ENCODE data around the gene MT1F.
"Not testable (repeated sequence)": the region's sequence is repeated elsewhere in the genome, so short reads cannot be mapped to it uniquely, and the experiment has no call there.

Gene MT1F

DNA sequence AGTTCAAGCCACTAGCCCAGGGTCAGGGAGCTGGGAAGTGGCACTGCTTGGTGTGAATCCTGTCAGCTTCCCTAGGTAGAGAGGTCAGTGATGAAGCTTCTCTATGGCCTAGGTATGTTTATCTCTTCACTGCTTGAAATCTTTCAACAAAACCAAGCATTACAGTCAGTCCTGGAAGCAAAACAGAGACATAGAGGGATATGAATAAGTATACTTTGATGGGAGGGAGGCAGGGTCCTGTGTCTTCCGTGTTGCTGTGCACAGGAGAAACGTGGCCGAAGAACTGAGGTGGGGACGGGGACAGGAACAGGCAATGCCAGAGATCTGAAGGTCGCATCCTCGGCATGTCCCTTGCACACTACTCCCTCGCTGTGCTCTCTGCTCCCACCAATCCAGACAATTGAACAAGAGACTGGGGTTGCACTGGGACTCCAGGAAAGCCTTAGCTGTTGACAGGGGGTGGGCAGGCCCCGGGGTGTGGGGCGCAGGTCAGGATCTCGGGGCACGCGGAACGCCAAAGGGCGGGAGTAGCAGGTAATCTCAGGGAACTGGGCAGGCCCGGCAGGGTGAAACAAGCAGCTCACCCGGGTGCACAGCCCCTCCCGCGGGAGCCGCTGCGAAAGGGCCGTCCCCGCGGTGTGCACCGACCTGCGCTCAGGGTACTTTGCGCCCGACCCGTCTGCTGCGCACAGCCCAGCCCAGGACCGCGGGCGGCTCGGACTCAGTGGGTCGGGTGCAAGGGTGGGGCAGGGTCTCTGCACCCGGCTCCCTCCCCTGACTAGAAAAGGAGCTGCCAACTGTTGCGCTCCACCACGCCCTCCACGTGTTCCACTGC lies 11.5 kb downstream of the MT1F start, which contains the start of gene MT1H:
Gene MT1H, plus strand, starts transcription at position 810 of the 835 bp plus-strand sequence. CDS start 71 bp downstream, outside the sequence.
- no peaks in the 10 kb centered on the region for H3K4me1 ChIP-seq (ENCODE audit: low read length)
- no peak within 1 kb of the TSS for H2AFZ ChIP-seq (ENCODE audit: low read depth, low read length)
- no peak within 1 kb of the TSS for H3K27ac ChIP-seq (ENCODE audit: low read length)
- peaks cover 35% of the 10 kb centered on the region for H3K27me3 ChIP-seq (ENCODE audit: low read depth, low read length)
- H3K4me3 ChIP-seq (ENCODE audit: low read length) = no peak within 1 kb of the TSS
- no peak for TF ChIP-seq EZH2phosphoT487 (IDR thresholded peaks at IDR 0.05; ENCODE audit: low read depth)
- TF ChIP-seq, protein P1, sequence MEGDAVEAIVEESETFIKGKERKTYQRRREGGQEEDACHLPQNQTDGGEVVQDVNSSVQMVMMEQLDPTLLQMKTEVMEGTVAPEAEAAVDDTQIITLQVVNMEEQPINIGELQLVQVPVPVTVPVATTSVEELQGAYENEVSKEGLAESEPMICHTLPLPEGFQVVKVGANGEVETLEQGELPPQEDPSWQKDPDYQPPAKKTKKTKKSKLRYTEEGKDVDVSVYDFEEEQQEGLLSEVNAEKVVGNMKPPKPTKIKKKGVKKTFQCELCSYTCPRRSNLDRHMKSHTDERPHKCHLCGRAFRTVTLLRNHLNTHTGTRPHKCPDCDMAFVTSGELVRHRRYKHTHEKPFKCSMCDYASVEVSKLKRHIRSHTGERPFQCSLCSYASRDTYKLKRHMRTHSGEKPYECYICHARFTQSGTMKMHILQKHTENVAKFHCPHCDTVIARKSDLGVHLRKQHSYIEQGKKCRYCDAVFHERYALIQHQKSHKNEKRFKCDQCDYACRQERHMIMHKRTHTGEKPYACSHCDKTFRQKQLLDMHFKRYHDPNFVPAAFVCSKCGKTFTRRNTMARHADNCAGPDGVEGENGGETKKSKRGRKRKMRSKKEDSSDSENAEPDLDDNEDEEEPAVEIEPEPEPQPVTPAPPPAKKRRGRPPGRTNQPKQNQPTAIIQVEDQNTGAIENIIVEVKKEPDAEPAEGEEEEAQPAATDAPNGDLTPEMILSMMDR (IDR thresholded peaks at IDR 0.05; ENCODE audit: low read depth, low read length) = no peak
- H3K79me2 ChIP-seq (ENCODE audit: low read length) = no peaks in the 10 kb centered on the region
- no peaks in the 10 kb centered on the region for H3K9me3 ChIP-seq (ENCODE audit: insufficient read depth, low read length)
- H4K20me1 ChIP-seq (ENCODE audit: insufficient read depth, low read length) = no peaks in the 10 kb centered on the region
- no peak within 1 kb of the TSS for H3K4me2 ChIP-seq (ENCODE audit: low read length)
- H3K36me3 ChIP-seq (replicated peaks; ENCODE audit: low read depth, low read length) = no peaks in the 10 kb centered on the region
- no peak within 1 kb of the TSS for H3K9ac ChIP-seq (ENCODE audit: low read length)

DNA sequence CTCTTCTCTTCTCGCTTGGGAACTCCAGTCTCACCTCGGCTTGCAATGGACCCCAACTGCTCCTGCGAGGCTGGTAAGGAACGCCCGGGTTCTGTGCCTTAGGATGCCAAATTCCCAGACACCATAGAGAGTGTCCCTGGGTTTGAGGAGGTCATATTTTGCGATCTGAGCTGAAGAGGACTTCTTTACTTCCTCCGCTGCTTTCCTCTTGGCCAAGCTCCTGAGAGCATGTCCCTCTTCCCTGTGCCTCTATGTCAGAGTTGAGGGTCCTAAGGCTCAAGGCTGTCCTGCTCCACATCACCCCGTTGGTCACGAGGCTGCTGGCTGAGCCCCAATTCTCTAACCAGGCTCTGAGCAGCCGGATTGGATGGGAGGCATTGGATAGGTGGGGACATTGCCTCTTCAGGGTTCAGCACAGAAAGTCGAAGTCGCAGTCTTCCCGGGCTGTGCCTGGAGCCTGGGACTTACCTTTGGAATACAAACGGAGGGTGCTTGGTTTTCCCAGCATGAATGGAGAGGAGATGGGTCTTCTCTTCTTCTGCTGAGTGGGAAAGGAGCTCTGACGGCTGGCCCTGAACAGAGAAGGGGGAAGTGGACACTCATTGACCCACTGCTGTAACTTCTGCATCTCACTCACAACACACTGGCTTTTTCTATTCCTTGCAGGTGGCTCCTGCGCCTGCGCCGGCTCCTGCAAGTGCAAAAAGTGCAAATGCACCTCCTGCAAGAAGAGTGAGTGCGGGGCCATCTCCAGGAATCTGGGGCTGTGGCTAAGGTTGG lies 12.3 kb downstream of the MT1F start:
- Histone ChIP-seq H3K9me3 (ENCODE audit: insufficient read depth, low read length) (no peaks in the 10 kb centered on the region), H3K4me2 (ENCODE audit: low read length) (no peak overlapping the region), H3K4me3 (ENCODE audit: low read length) (no peak overlapping the region), H3K9ac (ENCODE audit: low read length) (no peak overlapping the region), H2AFZ (ENCODE audit: low read depth, low read length) (no peak overlapping the region), H4K20me1 (ENCODE audit: insufficient read depth, low read length) (no peaks in the 10 kb centered on the region), H3K36me3 (replicated peaks; ENCODE audit: low read depth, low read length) (no peaks in the 10 kb centered on the region), H3K79me2 (ENCODE audit: low read length) (no peaks in the 10 kb centered on the region), H3K4me1 (ENCODE audit: low read length) (no peaks in the 10 kb centered on the region), H3K27me3 (ENCODE audit: low read depth, low read length) (peaks cover 29% of the 10 kb centered on the region), H3K27ac (ENCODE audit: low read length) (no peak overlapping the region)
- no peak for TF ChIP-seq EZH2phosphoT487 (IDR thresholded peaks at IDR 0.05; ENCODE audit: low read depth)
- TF ChIP-seq, protein P1 (IDR thresholded peaks at IDR 0.05; ENCODE audit: low read depth, low read length) = no peak

DNA sequence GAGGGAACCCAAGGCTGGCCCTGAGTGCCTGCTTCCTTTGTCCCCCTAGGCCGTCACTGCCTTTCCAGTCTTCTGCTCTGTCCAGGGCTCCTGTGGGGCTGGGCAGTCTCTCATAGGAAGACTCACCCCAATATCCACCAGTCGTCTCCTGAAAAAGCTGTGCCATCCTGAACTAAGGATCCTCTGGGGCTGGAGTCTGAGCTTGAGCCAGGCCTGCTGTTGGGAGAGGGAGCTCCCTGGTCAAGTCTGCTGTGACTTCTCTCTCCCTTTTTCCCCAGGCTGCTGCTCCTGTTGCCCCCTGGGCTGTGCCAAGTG lies 12.8 kb downstream of the MT1F start:
- TF ChIP-seq, protein P1 (IDR thresholded peaks at IDR 0.05; ENCODE audit: low read depth, low read length) = no peak
- no peak for TF ChIP-seq EZH2phosphoT487 (IDR thresholded peaks at IDR 0.05; ENCODE audit: low read depth)
- H3K4me1 ChIP-seq (ENCODE audit: low read length) = no peaks in the 10 kb centered on the region
- H3K79me2 ChIP-seq (ENCODE audit: low read length) = no peaks in the 10 kb centered on the region
- H4K20me1 ChIP-seq (ENCODE audit: insufficient read depth, low read length) = no peaks in the 10 kb centered on the region
- H2AFZ ChIP-seq (ENCODE audit: low read depth, low read length) = no peak overlapping the region
- no peak overlapping the region for H3K27ac ChIP-seq (ENCODE audit: low read length)
- H3K4me3 ChIP-seq (ENCODE audit: low read length) = no peak overlapping the region
- peaks cover 32% of the 10 kb centered on the region for H3K27me3 ChIP-seq (ENCODE audit: low read depth, low read length)
- H3K9me3 ChIP-seq (ENCODE audit: insufficient read depth, low read length) = no peaks in the 10 kb centered on the region
- no peak overlapping the region for H3K9ac ChIP-seq (ENCODE audit: low read length)
- no peak overlapping the region for H3K4me2 ChIP-seq (ENCODE audit: low read length)
- H3K36me3 ChIP-seq (replicated peaks; ENCODE audit: low read depth, low read length) = no peaks in the 10 kb centered on the region

DNA sequence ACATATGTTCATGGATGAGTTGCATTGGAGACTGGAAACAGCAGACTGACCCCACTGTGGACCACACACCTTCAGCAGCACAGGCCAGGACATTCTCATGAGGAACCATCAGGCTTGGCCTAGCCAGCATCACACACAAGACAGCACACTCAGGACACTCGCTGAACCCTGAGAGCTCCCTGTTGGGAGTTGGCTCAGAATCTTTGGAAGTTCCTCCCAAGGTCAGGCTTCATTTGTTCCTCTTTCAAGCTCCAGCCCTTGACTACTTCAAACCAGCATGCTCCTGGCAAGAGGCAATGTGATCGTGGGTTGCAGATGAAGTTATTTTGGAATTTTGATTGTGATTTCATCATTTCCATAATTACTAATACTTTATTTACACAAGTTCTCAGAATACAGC lies 13.9 kb downstream of the MT1F start:
- H3K4me3 ChIP-seq (ENCODE audit: low read length); H3K79me2 ChIP-seq (ENCODE audit: low read length); H3K27ac ChIP-seq (ENCODE audit: low read length); H3K4me1 ChIP-seq (ENCODE audit: low read length); H4K20me1 ChIP-seq (ENCODE audit: insufficient read depth, low read length); H3K9ac ChIP-seq (ENCODE audit: low read length); H3K36me3 ChIP-seq (replicated peaks; ENCODE audit: low read depth, low read length); H3K4me2 ChIP-seq (ENCODE audit: low read length); H2AFZ ChIP-seq (ENCODE audit: low read depth, low read length); H3K9me3 ChIP-seq (ENCODE audit: insufficient read depth, low read length): not testable (repeated sequence)
- H3K27me3 ChIP-seq (ENCODE audit: low read depth, low read length) = peaks cover 32% of the 10 kb centered on the region

DNA sequence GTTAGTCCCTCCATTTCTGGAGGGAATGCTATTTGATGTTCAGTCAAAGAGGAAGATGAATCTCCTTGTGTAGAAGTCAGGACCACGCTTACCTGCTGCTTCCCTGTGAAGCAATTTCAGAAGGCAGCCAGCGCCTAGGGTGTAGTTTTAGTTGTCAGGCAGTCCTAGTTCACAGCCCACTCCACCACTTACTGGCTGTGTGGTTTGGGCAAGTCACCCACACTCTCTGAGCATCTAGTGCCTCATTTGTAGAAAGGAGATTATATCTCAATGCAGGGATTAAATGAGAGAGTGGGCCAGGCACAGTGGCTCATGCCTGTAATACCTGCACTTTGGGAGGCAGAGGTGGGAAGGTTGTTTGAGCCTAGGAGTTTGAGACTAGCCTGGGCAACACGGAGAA lies 14.4 kb downstream of the MT1F start:
- not testable (repeated sequence) for H3K4me2 ChIP-seq (ENCODE audit: low read length); H3K4me3 ChIP-seq (ENCODE audit: low read length); H2AFZ ChIP-seq (ENCODE audit: low read depth, low read length); H3K9me3 ChIP-seq (ENCODE audit: insufficient read depth, low read length); H3K79me2 ChIP-seq (ENCODE audit: low read length); H3K4me1 ChIP-seq (ENCODE audit: low read length); H4K20me1 ChIP-seq (ENCODE audit: insufficient read depth, low read length); H3K27ac ChIP-seq (ENCODE audit: low read length); H3K9ac ChIP-seq (ENCODE audit: low read length); H3K36me3 ChIP-seq (replicated peaks; ENCODE audit: low read depth, low read length)
- H3K27me3 ChIP-seq (ENCODE audit: low read depth, low read length) = peaks cover 32% of the 10 kb centered on the region
